ENCODE results near the gene HDDC2. TPM values are rescaled to one million over a fixed set of nuclear protein-coding genes. Genes with fewer than 3 reads are reported as not detected.

The HDDC2 gene
- total and polyA plus RNA-seq, 2 experiments from 2014 or later = 69.5 to 131 TPM

DNA sequence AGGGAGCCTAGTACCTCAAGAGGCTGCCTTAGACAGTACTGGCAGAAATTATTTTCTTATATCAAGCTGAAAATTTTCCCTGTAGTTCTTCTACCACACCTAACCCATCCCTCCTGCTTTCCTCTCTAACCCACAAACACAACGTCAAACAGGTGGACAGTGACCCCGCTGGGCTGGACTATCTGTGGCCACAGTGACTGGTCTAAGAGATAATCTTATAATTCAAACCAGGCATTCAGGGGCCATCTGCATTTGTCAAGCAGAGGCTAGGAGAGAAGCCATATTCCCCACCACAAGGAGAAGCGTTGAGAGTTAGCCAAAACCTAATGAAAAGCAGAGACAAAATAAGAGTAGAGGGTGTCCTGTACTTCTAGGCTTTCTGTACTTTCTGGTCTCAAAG is 8.2 kb downstream of the HDDC2 start:
- H3K27ac Mint-ChIP-seq = no peak overlapping the region
- TF ChIP-seq, protein P1, sequence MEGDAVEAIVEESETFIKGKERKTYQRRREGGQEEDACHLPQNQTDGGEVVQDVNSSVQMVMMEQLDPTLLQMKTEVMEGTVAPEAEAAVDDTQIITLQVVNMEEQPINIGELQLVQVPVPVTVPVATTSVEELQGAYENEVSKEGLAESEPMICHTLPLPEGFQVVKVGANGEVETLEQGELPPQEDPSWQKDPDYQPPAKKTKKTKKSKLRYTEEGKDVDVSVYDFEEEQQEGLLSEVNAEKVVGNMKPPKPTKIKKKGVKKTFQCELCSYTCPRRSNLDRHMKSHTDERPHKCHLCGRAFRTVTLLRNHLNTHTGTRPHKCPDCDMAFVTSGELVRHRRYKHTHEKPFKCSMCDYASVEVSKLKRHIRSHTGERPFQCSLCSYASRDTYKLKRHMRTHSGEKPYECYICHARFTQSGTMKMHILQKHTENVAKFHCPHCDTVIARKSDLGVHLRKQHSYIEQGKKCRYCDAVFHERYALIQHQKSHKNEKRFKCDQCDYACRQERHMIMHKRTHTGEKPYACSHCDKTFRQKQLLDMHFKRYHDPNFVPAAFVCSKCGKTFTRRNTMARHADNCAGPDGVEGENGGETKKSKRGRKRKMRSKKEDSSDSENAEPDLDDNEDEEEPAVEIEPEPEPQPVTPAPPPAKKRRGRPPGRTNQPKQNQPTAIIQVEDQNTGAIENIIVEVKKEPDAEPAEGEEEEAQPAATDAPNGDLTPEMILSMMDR (conservative IDR thresholded peaks at IDR 0.05; ENCODE audit: low read depth in 2 of 2) = no peak
- TF ChIP-seq CREB1 (CRISPR knock-in tag; IDR thresholded peaks at IDR 0.05; ENCODE audit: low read depth) (no peak), EZH2 (IDR thresholded peaks at IDR 0.05; ENCODE audit: low read depth, unreplicated experiment) (no peak), POLR2AphosphoS5 (IDR thresholded peaks at IDR 0.05; ENCODE audit: low read depth) (no peak), EZH2phosphoT487 (IDR thresholded peaks at IDR 0.05; ENCODE audit: unreplicated experiment) (no peak)
- TF ChIP-seq, protein P2, sequence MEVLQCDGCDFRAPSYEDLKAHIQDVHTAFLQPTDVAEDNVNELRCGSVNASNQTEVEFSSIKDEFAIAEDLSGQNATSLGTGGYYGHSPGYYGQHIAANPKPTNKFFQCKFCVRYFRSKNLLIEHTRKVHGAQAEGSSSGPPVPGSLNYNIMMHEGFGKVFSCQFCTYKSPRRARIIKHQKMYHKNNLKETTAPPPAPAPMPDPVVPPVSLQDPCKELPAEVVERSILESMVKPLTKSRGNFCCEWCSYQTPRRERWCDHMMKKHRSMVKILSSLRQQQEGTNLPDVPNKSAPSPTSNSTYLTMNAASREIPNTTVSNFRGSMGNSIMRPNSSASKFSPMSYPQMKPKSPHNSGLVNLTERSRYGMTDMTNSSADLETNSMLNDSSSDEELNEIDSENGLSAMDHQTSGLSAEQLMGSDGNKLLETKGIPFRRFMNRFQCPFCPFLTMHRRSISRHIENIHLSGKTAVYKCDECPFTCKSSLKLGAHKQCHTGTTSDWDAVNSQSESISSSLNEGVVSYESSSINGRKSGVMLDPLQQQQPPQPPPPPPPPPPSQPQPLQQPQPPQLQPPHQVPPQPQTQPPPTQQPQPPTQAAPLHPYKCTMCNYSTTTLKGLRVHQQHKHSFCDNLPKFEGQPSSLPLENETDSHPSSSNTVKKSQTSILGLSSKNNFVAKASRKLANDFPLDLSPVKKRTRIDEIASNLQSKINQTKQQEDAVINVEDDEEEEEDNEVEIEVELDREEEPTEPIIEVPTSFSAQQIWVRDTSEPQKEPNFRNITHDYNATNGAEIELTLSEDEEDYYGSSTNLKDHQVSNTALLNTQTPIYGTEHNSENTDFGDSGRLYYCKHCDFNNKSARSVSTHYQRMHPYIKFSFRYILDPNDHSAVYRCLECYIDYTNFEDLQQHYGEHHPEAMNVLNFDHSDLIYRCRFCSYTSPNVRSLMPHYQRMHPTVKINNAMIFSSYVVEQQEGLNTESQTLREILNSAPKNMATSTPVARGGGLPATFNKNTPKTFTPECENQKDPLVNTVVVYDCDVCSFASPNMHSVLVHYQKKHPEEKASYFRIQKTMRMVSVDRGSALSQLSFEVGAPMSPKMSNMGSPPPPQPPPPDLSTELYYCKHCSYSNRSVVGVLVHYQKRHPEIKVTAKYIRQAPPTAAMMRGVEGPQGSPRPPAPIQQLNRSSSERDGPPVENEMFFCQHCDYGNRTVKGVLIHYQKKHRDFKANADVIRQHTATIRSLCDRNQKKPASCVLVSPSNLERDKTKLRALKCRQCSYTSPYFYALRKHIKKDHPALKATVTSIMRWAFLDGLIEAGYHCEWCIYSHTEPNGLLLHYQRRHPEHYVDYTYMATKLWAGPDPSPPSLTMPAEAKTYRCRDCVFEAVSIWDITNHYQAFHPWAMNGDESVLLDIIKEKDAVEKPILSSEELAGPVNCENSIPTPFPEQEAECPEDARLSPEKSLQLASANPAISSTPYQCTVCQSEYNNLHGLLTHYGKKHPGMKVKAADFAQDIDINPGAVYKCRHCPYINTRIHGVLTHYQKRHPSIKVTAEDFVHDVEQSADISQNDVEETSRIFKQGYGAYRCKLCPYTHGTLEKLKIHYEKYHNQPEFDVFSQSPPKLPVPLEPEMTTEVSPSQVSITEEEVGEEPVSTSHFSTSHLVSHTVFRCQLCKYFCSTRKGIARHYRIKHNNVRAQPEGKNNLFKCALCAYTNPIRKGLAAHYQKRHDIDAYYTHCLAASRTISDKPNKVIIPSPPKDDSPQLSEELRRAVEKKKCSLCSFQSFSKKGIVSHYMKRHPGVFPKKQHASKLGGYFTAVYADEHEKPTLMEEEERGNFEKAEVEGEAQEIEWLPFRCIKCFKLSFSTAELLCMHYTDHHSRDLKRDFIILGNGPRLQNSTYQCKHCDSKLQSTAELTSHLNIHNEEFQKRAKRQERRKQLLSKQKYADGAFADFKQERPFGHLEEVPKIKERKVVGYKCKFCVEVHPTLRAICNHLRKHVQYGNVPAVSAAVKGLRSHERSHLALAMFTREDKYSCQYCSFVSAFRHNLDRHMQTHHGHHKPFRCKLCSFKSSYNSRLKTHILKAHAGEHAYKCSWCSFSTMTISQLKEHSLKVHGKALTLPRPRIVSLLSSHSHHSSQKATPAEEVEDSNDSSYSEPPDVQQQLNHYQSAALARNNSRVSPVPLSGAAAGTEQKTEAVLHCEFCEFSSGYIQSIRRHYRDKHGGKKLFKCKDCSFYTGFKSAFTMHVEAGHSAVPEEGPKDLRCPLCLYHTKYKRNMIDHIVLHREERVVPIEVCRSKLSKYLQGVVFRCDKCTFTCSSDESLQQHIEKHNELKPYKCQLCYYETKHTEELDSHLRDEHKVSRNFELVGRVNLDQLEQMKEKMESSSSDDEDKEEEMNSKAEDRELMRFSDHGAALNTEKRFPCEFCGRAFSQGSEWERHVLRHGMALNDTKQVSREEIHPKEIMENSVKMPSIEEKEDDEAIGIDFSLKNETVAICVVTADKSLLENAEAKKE (CRISPR knock-in tag; IDR thresholded peaks at IDR 0.05) = no peak

More for the DNA sequence above, 8.2 kb downstream of the HDDC2 start:
- Histone ChIP-seq H3K4me1 (ENCODE audit: insufficient read depth) (no peaks in the 10 kb centered on the region), H3K4me3 (no peak overlapping the region), H2AFZ (no peak overlapping the region), H3K4me2 (no peak overlapping the region), H3K36me3 (ENCODE audit: insufficient read depth) (peaks cover 30% of the 10 kb centered on the region), H3K79me2 (replicated peaks; ENCODE audit: insufficient read depth) (no peaks in the 10 kb centered on the region; the same call in 1 of the 2 replicates), H4K20me1 (replicated peaks; ENCODE audit: insufficient read depth) (no peaks in the 10 kb centered on the region; the same call in 1 of the 2 replicates), H3K27ac (ENCODE audit: low read depth) (no peak overlapping the region), H3K27me3 (ENCODE audit: insufficient read depth) (no peaks in the 10 kb centered on the region), H3F3A (replicated peaks; ENCODE audit: low read depth) (no peaks in the 10 kb centered on the region), H3K9me2 (ENCODE audit: insufficient read depth) (no peaks in the 10 kb centered on the region)
- peaks cover 53% of the 10 kb centered on the region for H3K36me3 Mint-ChIP-seq (ENCODE audit: low read depth)
- no peaks in the 10 kb centered on the region for H3K27me3 Mint-ChIP-seq (ENCODE audit: insufficient read depth, low read depth, poor library complexity)
- no peak for ATAC-seq
- no peak for DNase-seq (ENCODE audit: low spot score)
- H3K4me3 Mint-ChIP-seq = no peak overlapping the region
- H3K4me1 Mint-ChIP-seq = no peaks in the 10 kb centered on the region
- peaks cover 3% of the 10 kb centered on the region; the same call in 1 of the 3 replicates for H3K9me3 Mint-ChIP-seq
